HG03565 (cell line): ENCODE measurements around the gene VTI1A.
"Not testable (repeated sequence)": the region's sequence is repeated elsewhere in the genome, so short reads cannot be mapped to it uniquely, and the experiment has no call there.

Experiments
- ATAC-seq: cut with Tn5 transposase; IDR thresholded peaks from one replicate; pipeline ENCODE4 v1.9.1; 2021; ENCODE audit warnings: mild to moderate bottlenecking, moderate library complexity; ENCODE audit not compliant: unreplicated experiment

Gene VTI1A

GRCh38 chr10:112848228-112848627 is 401.2 kb downstream of the VTI1A start:
- ATAC-seq = no peak

GRCh38 chr10:112848868-112849430 is 401.9 kb downstream of the VTI1A start:
- ATAC-seq = no peak

GRCh38 chr10:112849546-112849945 is 402.5 kb downstream of the VTI1A start:
- ATAC-seq = no peak

GRCh38 chr10:112851181-112851580 is 404.2 kb downstream of the VTI1A start:
- no peak for ATAC-seq

GRCh38 chr10:112851588-112852211 is 404.7 kb downstream of the VTI1A start:
- ATAC-seq = no peak

GRCh38 chr10:112852306-112852705 is 405.3 kb downstream of the VTI1A start:
- no peak for ATAC-seq

- ATAC-seq = no peak
These were observed 408.1 kb downstream of the VTI1A start for GRCh38 chr10:112855134-112855533.

- no peak for ATAC-seq
These were observed 410.5 kb downstream of the VTI1A start for GRCh38 chr10:112857493-112857892.

- ATAC-seq = no peak
These were observed 412.1 kb downstream of the VTI1A start for GRCh38 chr10:112858986-112859651.

- ATAC-seq = no peak
These were observed 412.8 kb downstream of the VTI1A start for GRCh38 chr10:112859793-112860192.

GRCh38 chr10:112863461-112863860 is 416.4 kb downstream of the VTI1A start:
- ATAC-seq = not testable (repeated sequence)
